GM19438 (cell line): ENCODE results near the gene CST8.

Experiments
- ATAC-seq: cut with Tn5 transposase; IDR thresholded peaks from one replicate; pipeline ENCODE4 v1.9.1; 2021; ENCODE audit warnings: low read depth; ENCODE audit not compliant: unreplicated experiment

Gene CST8

GRCh38 chr20:23517719-23518118 is 26.8 kb downstream of the CST8 start:
- no peak for ATAC-seq

- ATAC-seq, result no peak
Observed at GRCh38 chr20:23519556-23519955, 28.6 kb downstream of the CST8 start.

- ATAC-seq, result peak; percentile 69
Observed at GRCh38 chr20:23520185-23520584, 29.3 kb downstream of the CST8 start.

GRCh38 chr20:23524146-23524545 is 33.2 kb downstream of the CST8 start:
- ATAC-seq, result no peak

GRCh38 chr20:23526850-23527249 is 35.9 kb downstream of the CST8 start:
- no peak for ATAC-seq

- no peak for ATAC-seq
Observed at GRCh38 chr20:23528867-23529431, 38.0 kb downstream of the CST8 start.

- no peak for ATAC-seq
Observed at GRCh38 chr20:23530937-23531567, 40.1 kb downstream of the CST8 start.

GRCh38 chr20:23532533-23532932 is 41.6 kb downstream of the CST8 start:
- ATAC-seq, result no peak

- ATAC-seq, result no peak
Observed at GRCh38 chr20:23533161-23533560, 42.2 kb downstream of the CST8 start.

- ATAC-seq, result no peak
Observed at GRCh38 chr20:23534801-23535593, 44.1 kb downstream of the CST8 start.

GRCh38 chr20:23536328-23536974 is 45.5 kb downstream of the CST8 start:
- ATAC-seq, result no peak

GRCh38 chr20:23537030-23537429 is 46.1 kb downstream of the CST8 start:
- no peak for ATAC-seq

- ATAC-seq, result no peak
Observed at GRCh38 chr20:23540624-23541023, 49.7 kb downstream of the CST8 start.

- no peak for ATAC-seq
Observed at GRCh38 chr20:23541330-23541729, 50.4 kb downstream of the CST8 start.

GRCh38 chr20:23541776-23542175 is 50.9 kb downstream of the CST8 start:
- no peak for ATAC-seq

- ATAC-seq, result no peak
Observed at GRCh38 chr20:23542801-23543200, 51.9 kb downstream of the CST8 start.

GRCh38 chr20:23544133-23544532 is 53.2 kb downstream of the CST8 start:
- no peak for ATAC-seq
